HG03196 (cell line): ENCODE measurements around the gene GLIS1.

ENCODE experiments used
- ATAC-seq: cut with Tn5 transposase; IDR thresholded peaks from one replicate; pipeline ENCODE4 v1.9.1; 2021; ENCODE audit not compliant: unreplicated experiment

The GLIS1 gene

GRCh38 chr1:53513846-53514245, 225.1 kb downstream of the GLIS1 start:
- no peak for ATAC-seq

- no peak for ATAC-seq
These were observed 225.9 kb downstream of the GLIS1 start for GRCh38 chr1:53512807-53513755.

GRCh38 chr1:53511933-53512806, 226.8 kb downstream of the GLIS1 start:
- ATAC-seq = no peak

- no peak for ATAC-seq
These were observed 227.5 kb downstream of the GLIS1 start for GRCh38 chr1:53511323-53511932.

- ATAC-seq = no peak
These were observed 228.7 kb downstream of the GLIS1 start for GRCh38 chr1:53510215-53510614.

- ATAC-seq = no peak
These were observed 229.2 kb downstream of the GLIS1 start for GRCh38 chr1:53509775-53510174.

- ATAC-seq = no peak
These were observed 229.8 kb downstream of the GLIS1 start for GRCh38 chr1:53508991-53509666.

GRCh38 chr1:53508056-53508990, 230.6 kb downstream of the GLIS1 start:
- ATAC-seq = no peak

GRCh38 chr1:53507116-53507820, 231.7 kb downstream of the GLIS1 start:
- ATAC-seq = no peak

GRCh38 chr1:53506355-53507050, 232.5 kb downstream of the GLIS1 start:
- no peak for ATAC-seq

- no peak for ATAC-seq
These were observed 233.1 kb downstream of the GLIS1 start for GRCh38 chr1:53505891-53506290.

- no peak for ATAC-seq
These were observed 233.6 kb downstream of the GLIS1 start for GRCh38 chr1:53505401-53505800.

- no peak for ATAC-seq
These were observed 234.1 kb downstream of the GLIS1 start for GRCh38 chr1:53504901-53505300.

GRCh38 chr1:53503433-53504217, 235.3 kb downstream of the GLIS1 start:
- no peak for ATAC-seq

GRCh38 chr1:53502641-53503432, 236.1 kb downstream of the GLIS1 start:
- ATAC-seq = no peak

GRCh38 chr1:53501065-53502005, 237.6 kb downstream of the GLIS1 start:
- no peak for ATAC-seq
